Measurements from ENCODE around the gene MRPL34.

MRPL34 gene

DNA sequence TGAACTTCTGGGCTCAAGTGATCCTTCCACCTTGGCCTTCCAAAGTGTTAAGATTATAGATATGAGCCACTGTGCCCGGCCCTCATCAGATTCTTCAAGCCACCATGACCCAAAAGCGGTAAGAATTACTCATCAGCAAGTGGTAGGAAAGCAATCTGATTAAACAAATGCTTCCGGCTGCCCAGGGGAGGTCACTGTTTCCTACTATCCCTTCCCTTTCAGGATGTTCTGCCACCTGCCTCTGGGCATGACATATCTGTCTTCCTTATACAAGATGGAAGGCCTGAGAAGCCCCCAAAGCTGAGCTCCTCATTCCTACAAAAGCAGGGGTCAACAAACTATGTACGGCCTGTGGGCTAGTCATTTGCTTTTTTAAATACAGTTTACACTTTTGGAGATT is 9.4 kb upstream of the MRPL34 start:
- H3K27me3 Mint-ChIP-seq: no peaks in the 10 kb centered on the region
- DNase-seq (no peak), ATAC-seq (no peak)
- peaks cover 19% of the 10 kb centered on the region for H3K4me1 Mint-ChIP-seq
- H3K9me3 Mint-ChIP-seq: no peaks in the 10 kb centered on the region
- H3K4me3 Mint-ChIP-seq: no peak overlapping the region
- H3K36me3 Mint-ChIP-seq (ENCODE audit: low read depth): peaks cover 16% of the 10 kb centered on the region
- peak overlapping the region; percentile 59 for H3K27ac Mint-ChIP-seq

DNA sequence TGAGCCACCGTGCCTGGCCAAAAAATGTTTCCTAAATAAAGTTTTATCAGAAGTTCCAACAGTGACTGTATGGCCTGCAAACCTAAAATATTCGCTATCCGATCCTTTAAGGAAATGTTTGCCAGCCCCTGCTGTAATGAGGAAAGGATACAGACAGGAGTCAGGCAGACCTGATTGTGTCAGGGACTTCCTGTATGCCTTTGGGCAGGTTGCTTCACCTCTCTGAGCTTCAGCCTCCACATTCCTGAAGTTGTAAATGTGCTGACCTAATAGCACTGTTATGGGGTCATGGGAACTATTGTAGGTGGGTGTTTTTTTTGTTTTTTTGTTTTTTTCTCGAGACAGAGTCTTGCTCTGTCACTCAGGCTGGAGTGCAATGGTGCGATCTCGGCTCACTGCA is 8.7 kb upstream of the MRPL34 start:
- Mint-ChIP-seq H3K27me3 (no peaks in the 10 kb centered on the region), H3K4me1 (peaks cover 16% of the 10 kb centered on the region), H3K4me3 (no peak overlapping the region), H3K27ac (no peak overlapping the region), H3K36me3 (ENCODE audit: low read depth) (peaks cover 16% of the 10 kb centered on the region), H3K9me3 (no peaks in the 10 kb centered on the region)
- ATAC-seq: no peak
- no peak for DNase-seq

DNA sequence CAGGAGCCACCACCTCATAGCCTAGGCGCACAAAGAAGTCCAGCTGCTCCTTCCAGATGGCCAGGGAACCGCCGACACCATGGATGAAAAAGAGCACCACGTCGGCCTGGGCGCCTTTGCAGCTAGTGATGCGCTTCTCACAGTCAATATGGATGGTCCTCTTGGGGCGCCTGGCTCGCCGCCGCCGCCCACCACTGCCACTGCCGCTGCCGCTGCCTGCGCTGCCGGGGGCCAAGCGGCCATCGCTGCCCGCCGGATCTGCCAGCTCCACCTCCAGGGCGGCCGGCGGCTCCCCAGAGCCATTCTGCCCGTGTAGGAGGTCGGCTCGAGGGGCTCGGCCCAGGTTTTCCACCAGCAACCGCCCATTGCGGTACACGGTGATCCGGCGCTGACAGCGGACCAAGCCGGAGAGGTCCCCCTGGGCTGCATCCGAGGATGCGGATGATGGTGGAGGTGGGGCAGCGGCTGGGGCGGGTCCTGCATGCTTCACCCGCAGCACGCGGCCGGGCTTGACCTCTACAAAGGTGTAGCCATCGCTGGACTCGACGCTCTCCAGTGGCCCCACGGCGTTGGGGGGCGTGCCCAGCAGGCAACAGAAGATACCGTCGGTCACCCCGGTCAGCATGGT is 4.6 kb upstream of the MRPL34 start:
- Mint-ChIP-seq H3K27me3 (no peaks in the 10 kb centered on the region), H3K4me1 (peaks cover 29% of the 10 kb centered on the region), H3K36me3 (ENCODE audit: low read depth) (peaks cover 13% of the 10 kb centered on the region), H3K4me3 (no peak overlapping the region), H3K27ac (no peak overlapping the region), H3K9me3 (no peaks in the 10 kb centered on the region)
- no peak for DNase-seq
- no peak for ATAC-seq

DNA sequence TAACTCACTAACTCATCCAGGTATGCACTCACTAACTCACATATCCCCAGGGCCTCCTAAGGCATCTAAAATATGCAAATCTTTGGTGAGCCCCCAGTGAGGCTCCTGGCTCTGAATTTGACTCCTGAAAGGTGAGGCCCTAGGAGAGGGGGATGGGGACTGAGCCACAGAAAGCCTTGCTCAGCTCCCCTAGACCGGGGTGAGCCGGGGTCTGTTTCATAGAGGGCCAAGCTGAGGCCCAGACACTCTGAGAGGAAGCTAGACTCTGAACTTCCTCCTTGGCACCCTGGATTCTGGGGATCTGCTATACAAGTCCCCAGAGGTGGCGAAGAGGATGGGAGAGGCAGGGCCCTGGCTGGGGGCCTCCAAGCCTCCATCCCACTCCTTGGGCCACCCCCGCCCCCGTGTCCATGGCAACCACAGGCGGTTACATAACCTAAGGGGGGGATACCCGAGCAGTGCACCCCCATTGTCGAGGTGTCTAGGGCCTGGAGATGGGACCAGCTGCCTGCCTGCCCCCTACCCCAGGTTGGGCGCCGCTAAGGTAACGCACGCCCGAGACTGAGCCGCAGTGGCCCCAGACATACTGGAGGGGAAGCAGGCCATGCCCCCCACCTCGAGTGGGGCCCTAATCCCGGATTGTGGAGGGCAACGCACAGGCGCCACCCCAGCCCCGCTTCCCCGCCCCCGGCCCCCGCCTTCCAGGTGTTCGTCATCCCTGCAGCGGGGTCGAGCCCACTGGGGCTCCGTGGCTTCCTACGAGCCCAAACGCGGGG is 3.1 kb upstream of the MRPL34 start:
- DNase-seq (peak; percentile 22), ATAC-seq (peak; percentile 0)
- Mint-ChIP-seq H3K27me3 (no peaks in the 10 kb centered on the region), H3K4me1 (peaks cover 34% of the 10 kb centered on the region), H3K27ac (no peak overlapping the region), H3K4me3 (peak overlapping the region; percentile 65), H3K36me3 (ENCODE audit: low read depth) (peaks cover 11% of the 10 kb centered on the region), H3K9me3 (no peaks in the 10 kb centered on the region)

DNA sequence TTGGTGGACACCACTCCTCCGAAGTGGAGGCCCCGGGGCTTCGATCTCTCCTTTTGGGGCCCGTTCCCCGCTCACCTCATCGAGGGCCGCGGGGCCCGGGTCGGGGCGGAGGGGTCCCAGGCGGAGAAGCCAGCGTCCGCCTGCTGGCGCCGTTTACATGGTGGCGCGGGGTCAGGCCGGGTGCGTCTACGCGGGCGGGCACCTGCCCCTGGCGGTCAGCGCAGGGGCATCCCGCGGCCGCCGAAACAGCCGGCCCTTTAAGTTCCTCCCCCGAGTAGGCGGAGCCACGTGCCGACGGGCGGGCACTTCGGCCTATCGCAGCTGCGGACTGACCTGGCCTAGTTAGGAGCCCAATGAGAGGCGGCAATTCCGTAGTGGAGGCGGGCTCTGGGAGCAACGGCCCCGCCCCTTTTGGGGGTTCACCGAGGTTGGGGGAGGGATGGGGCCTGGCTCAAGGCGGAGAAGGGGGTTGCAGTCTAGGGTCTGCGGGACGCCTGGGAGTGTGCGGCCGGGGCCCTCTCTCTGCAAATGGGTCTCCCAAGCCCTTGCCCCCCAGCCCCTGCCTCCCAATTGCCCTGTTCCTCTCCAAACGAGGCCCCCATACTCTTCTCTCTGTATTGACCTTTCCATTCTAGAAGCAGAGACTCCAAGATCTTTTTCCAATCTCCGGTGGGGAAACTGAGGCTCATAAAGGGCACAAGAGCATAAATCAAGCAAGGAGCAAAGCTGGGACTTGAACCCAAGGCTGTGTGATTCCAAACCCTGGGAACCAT is 2.3 kb upstream of the MRPL34 start, which contains the start of gene ABHD8:
TSS of gene ABHD8 (minus strand) at position 259 of the 773 bp plus-strand sequence. CDS start 1,809 bp downstream, outside the sequence.
- Mint-ChIP-seq H3K27ac (no peak within 1 kb of the TSS), H3K9me3 (no peaks in the 10 kb centered on the region), H3K4me1 (peaks cover 39% of the 10 kb centered on the region), H3K36me3 (ENCODE audit: low read depth) (peaks cover 7% of the 10 kb centered on the region), H3K27me3 (no peaks in the 10 kb centered on the region), H3K4me3 (peak within 1 kb of the TSS; percentile 65)
- DNase-seq (peak; percentile 95), ATAC-seq (peak; percentile 69)

DNA sequence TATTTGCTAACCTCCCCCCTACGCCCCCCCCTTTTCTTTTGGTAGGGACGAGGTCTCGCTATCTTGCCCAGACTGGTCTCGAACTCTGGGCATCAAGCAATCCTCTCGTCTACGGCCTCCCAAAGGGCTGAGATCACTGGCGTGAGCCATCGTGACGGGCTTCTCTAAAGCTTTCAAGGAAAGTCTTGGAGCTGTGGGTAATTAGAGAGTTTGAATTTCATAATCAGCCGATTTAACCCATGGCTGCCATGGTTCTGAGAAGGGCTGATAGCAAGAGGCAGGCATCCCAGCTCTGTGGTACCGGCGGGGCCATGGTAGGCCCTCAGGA is 1.8 kb upstream of the MRPL34 start:
- Mint-ChIP-seq H3K4me1 (peaks cover 40% of the 10 kb centered on the region), H3K27me3 (no peaks in the 10 kb centered on the region), H3K36me3 (ENCODE audit: low read depth) (peaks cover 3% of the 10 kb centered on the region), H3K9me3 (no peaks in the 10 kb centered on the region), H3K4me3 (peak overlapping the region; percentile 65), H3K27ac (no peak overlapping the region)
- DNase-seq (no peak), ATAC-seq (no peak)

DNA sequence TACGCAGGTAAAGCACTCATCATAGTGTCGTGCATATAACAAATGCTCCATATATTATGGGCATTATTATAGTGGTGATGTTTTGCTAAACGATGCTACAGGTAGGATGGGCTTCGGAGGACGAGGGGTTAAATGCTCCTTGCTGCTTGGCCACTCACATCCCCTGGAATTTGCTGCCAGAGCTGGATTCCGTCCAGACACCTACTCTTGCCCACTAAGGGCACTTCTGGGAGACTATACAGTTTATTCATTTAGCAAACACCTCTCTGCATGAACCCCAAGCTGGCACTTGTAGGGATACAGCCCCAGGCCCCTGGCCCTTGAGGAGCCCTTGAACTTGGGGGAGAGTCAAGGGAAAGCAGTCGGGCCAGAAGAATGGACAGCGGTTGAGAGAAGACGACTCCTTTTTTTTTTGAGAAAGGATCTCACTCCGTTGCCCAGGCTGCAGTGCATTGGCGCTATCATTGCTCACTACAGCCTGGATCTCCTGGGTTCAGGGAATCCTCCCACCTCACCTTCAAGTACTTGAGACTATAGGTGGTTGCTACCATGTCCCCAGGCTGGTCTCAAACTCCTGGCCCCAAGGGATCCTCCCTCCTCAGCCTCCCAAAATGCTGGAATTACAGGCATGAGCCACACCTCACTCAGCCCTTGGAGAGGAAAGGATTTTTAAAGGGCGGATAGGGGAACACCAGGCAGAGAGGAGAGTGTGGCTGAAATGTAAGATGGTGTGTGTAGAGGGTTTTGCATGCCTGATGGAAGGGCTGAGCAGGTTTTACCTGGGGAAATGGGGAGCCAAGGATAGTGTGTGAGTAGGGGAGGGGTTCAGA is 1.1 kb upstream of the MRPL34 start:
- ATAC-seq: no peak
- peak overlapping the region; percentile 87 for H3K27ac Mint-ChIP-seq
- no peak for DNase-seq
- peaks cover 44% of the 10 kb centered on the region for H3K4me1 Mint-ChIP-seq
- H3K9me3 Mint-ChIP-seq: no peaks in the 10 kb centered on the region
- H3K27me3 Mint-ChIP-seq: peaks cover 2% of the 10 kb centered on the region
- H3K36me3 Mint-ChIP-seq (ENCODE audit: low read depth): peaks cover 3% of the 10 kb centered on the region
- H3K4me3 Mint-ChIP-seq: peak overlapping the region; percentile 90

DNA sequence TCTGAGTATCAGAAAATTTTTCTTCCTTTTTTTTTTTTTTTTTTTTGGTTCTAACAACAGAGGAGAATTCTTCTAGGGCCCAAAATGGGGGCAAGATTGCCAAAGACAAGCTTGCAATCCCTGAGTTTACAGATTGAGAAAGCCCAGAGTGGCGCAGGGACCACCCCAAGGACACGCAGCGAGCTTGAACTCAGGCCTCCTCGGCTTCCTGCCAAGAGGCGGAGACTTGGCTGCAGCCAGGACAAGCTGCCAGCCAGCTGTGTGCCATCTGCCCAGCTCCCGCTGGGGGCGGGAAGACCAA is 506 bp upstream of the MRPL34 start:
- H3K9me3 Mint-ChIP-seq: no peaks in the 10 kb centered on the region
- H3K4me3 Mint-ChIP-seq: peak overlapping the region; percentile 90
- H3K27me3 Mint-ChIP-seq: peaks cover 2% of the 10 kb centered on the region

DNA sequence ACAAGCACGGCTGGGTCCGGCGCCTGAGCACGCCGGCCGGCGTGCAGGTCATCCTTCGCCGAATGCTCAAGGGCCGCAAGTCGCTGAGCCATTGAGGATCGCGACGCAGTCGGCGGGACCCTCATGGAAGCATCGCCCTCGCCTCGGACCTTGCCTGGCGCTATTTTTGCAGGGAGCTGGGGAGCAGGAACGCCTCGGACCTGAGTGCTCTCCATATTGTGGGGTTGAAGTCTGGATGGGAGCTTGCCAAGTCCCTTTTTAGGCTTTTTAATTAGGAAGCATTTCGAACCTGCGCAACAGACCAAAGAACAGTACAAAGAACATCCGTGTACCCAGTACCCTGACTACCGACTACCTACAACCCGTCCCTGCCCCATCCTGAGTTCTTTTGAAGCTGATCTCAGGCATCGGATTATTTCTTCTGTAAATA is 628 bp downstream of the MRPL34 start:
- ATAC-seq (no peak), DNase-seq (no peak)
- H3K4me1 Mint-ChIP-seq: peaks cover 52% of the 10 kb centered on the region
- H3K27me3 Mint-ChIP-seq: peaks cover 2% of the 10 kb centered on the region
- H3K27ac Mint-ChIP-seq: peak overlapping the region; percentile 91
- H3K4me3 Mint-ChIP-seq: peak overlapping the region; percentile 90
- H3K36me3 Mint-ChIP-seq (ENCODE audit: low read depth): peaks cover 5% of the 10 kb centered on the region
- no peaks in the 10 kb centered on the region for H3K9me3 Mint-ChIP-seq

More for the DNA sequence above, 506 bp upstream of the MRPL34 start:
- H3K4me1 Mint-ChIP-seq: peaks cover 46% of the 10 kb centered on the region
- DNase-seq: no peak
- H3K27ac Mint-ChIP-seq: peak overlapping the region; percentile 87
- ATAC-seq: no peak
- H3K36me3 Mint-ChIP-seq (ENCODE audit: low read depth): peaks cover 3% of the 10 kb centered on the region

DNA sequence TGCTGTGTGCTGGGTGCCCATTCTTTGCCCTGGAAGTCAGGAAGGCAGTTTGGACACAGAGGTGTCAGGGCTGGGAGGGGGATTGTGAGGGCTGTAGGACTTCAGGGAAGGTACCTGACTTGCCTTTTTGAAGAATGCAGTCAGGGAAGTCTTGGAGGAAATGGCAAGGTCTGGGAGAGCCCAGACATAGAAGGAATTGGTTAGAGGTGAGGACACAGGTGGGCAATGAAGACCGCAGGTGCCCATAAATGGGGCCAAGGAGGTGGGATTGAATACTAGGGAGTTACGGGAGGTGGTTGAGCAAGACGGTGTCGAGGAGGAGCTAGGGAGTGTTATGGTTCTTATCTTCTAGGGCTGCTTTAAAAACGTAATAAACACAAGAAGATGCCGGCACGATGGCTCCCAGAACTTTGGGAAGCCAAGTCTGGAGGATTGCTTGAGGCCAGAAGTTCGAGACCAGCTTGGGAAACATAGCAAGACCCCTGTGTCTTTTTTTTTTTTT is 2.3 kb downstream of the MRPL34 start:
- DNase-seq (no peak), ATAC-seq (no peak)
- Mint-ChIP-seq H3K36me3 (ENCODE audit: low read depth) (peaks cover 5% of the 10 kb centered on the region), H3K27ac (no peak overlapping the region), H3K27me3 (peaks cover 2% of the 10 kb centered on the region), H3K9me3 (no peaks in the 10 kb centered on the region), H3K4me1 (peaks cover 53% of the 10 kb centered on the region), H3K4me3 (peak overlapping the region; percentile 90)

DNA sequence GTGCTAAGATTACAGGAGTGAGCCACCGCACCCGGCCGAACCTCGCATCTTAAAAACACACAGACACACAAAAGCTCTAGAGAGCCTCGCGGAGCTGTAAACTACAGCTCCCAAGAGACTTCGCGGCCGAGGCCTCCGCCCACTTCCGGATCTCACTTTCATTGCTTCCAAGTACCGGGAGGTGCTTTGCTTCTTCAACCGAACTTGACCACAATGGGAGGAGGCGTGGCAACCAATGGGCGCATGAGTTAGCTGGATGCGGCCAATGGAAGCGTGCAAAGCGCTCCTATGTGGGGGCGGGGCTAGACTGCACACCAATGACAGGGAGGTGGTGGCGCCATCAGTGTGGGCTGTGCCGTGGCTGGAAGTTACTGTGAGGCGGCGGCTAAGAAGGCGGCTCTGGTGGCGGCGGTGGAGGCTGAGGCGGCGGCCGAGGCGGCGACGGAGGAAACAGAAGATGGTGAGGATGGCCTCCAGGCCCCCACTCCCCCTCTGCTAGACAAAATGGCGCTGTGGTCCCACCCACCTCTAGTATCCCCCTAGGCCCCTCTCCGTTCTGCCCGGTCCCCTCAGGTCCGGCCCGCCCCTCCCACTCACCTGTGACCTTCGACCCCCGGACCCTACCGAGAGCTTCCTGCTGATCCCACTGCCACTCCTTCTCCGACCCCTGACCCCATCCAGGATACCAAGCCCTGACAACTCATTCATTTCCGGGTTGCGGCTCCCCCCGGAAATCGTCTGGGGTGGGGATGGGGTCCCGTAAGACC is 3.7 kb downstream of the MRPL34 start, which contains the start of gene DDA1:
TSS of gene DDA1 (plus strand) at position 366 of the 767 bp plus-strand sequence. CDS start at position 458, 92 bp downstream.
- H3K27ac Mint-ChIP-seq: peak within 1 kb of the TSS; percentile 90
- H3K4me3 Mint-ChIP-seq: peak within 1 kb of the TSS; percentile 84
- peaks cover 46% of the 10 kb centered on the region for H3K4me1 Mint-ChIP-seq
- peaks cover 5% of the 10 kb centered on the region for H3K36me3 Mint-ChIP-seq (ENCODE audit: low read depth)
- ATAC-seq (peak; percentile 87), DNase-seq (peak; percentile 98)
- peaks cover 2% of the 10 kb centered on the region for H3K27me3 Mint-ChIP-seq
- no peaks in the 10 kb centered on the region for H3K9me3 Mint-ChIP-seq

DNA sequence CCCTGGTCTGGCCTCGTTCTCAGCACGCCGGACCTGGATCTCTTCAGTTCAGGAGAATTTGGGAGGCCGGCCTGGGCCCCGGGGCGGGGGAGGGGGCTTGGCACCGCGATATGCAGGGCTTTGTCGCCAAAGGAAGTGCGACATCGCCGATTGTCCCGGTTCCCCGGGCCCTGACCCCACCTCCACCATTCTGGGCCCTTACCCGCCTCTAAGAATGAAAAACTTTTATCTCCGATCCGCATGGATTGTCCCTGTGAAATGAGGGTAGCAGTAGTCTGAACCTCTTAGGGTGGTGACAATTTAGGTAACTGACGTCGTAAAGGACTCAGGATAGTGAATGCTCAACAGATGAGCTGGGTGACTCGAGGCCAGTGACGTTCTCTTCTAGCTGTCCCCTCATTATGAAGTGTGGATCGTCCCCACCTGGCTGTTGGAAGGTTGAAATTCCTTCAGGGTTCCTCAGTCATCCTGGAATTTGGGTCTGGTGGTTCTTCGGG is 4.3 kb downstream of the MRPL34 start:
- peaks cover 39% of the 10 kb centered on the region for H3K4me1 Mint-ChIP-seq

DNA sequence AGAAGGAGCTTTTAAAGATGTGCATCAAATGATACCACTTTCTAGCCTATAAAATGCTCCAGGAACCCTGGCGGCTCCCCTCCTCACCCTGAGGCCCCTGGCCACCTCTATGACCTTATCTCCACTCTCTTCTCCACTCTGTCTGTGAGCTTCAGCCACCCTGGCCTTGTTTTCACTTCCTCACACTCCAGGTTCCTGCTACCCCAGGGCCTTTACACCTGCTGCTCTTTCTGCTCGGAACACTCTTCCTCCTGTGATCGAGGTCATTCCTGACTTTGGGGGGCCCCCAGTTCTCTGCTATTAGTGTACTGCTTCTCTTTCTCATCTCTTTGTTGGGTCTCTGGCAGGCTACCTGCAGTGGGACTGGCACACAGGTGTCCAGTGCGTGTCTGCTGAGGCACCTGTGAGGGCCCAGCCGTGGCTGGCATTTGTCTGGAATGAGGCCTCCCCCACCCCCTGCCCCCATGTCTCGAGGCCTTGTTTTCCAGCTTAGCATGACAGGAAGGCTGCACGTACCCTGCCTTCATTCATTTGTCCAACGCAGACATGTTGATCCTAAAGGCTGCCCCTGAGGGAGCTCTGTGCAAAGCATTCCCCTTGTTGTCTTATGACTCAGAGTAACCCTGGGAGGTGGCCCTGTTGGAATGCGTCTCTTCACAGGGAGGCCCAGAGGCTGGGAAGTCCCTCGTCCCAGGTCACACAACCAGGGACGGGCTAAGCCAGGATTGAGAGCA is 6.0 kb downstream of the MRPL34 start:
- Mint-ChIP-seq H3K36me3 (ENCODE audit: low read depth) (peaks cover 10% of the 10 kb centered on the region), H3K4me3 (no peak overlapping the region), H3K4me1 (peaks cover 35% of the 10 kb centered on the region), H3K9me3 (no peaks in the 10 kb centered on the region), H3K27me3 (peaks cover 2% of the 10 kb centered on the region), H3K27ac (peak overlapping the region; percentile 36)
- ATAC-seq: no peak
- DNase-seq: no peak

More for the DNA sequence above, 4.3 kb downstream of the MRPL34 start:
- Mint-ChIP-seq H3K9me3 (no peaks in the 10 kb centered on the region), H3K27ac (peak overlapping the region; percentile 90), H3K4me3 (peak overlapping the region; percentile 84), H3K36me3 (ENCODE audit: low read depth) (peaks cover 5% of the 10 kb centered on the region), H3K27me3 (peaks cover 2% of the 10 kb centered on the region)
- DNase-seq (no peak), ATAC-seq (no peak)

Measured in activated naive CD8-positive, alpha-beta T cell treated with anti-CD3 and anti-CD28 coated beads, Interleukin-2, amount 50 U/mL, for 24 hours (primary cell).